ENCODE measurements around the gene LIN28A.

Gene LIN28A

GRCh38 chr1:26434161-26434752, 23.6 kb downstream of the LIN28A start:
- DNase-seq (ENCODE audit: low read depth in 2 of 2), result no peak

- DNase-seq (ENCODE audit: low read depth in 2 of 2), result no peak
Observed at GRCh38 chr1:26438041-26438440, 27.4 kb downstream of the LIN28A start.

GRCh38 chr1:26440259-26440658, 29.6 kb downstream of the LIN28A start:
- no peak for DNase-seq (ENCODE audit: low read depth in 2 of 2)

- no peak for DNase-seq (ENCODE audit: low read depth in 2 of 2)
Observed at GRCh38 chr1:26449868-26450267, 39.3 kb downstream of the LIN28A start.

- no peak for DNase-seq (ENCODE audit: low read depth in 2 of 2)
Observed at GRCh38 chr1:26450908-26451307, 40.3 kb downstream of the LIN28A start.

- no peak for DNase-seq (ENCODE audit: low read depth in 2 of 2)
Observed at GRCh38 chr1:26452459-26453183, 42.0 kb downstream of the LIN28A start.

GRCh38 chr1:26459148-26459547, 48.5 kb downstream of the LIN28A start:
- no peak for DNase-seq (ENCODE audit: low read depth in 2 of 2)

- no peak for DNase-seq (ENCODE audit: low read depth in 2 of 2)
Observed at GRCh38 chr1:26459573-26460031, 49.0 kb downstream of the LIN28A start.

GRCh38 chr1:26468911-26469310, 58.3 kb downstream of the LIN28A start:
- no peak for DNase-seq (ENCODE audit: low read depth in 2 of 2)

GRCh38 chr1:26469558-26469957, 58.9 kb downstream of the LIN28A start:
- DNase-seq (ENCODE audit: low read depth in 2 of 2), result no peak

GRCh38 chr1:26470878-26471497, 60.4 kb downstream of the LIN28A start:
- no peak for DNase-seq (ENCODE audit: low read depth in 2 of 2)

- DNase-seq (ENCODE audit: low read depth in 2 of 2), result peak; percentile 36 to 38
Observed at GRCh38 chr1:26471498-26472319, 61.1 kb downstream of the LIN28A start.

- DNase-seq (ENCODE audit: low read depth in 2 of 2), result peak; percentile 74 to 77
Observed at GRCh38 chr1:26472320-26472900, 61.8 kb downstream of the LIN28A start, which contains the start of gene HMGN2. TSS of gene HMGN2 (plus strand) at chr1:26472440. CDS start at chr1:26472613, 173 bp downstream.

- DNase-seq (ENCODE audit: low read depth in 2 of 2), result peak; percentile 82 to 85
Observed at GRCh38 chr1:26472901-26473845, 62.6 kb downstream of the LIN28A start.

- DNase-seq (ENCODE audit: low read depth in 2 of 2), result no peak
Observed at GRCh38 chr1:26474818-26475217, 64.2 kb downstream of the LIN28A start.

GRCh38 chr1:26475989-26476388, 65.4 kb downstream of the LIN28A start:
- no peak for DNase-seq (ENCODE audit: low read depth in 2 of 2)

GRCh38 chr1:26476958-26477357, 66.3 kb downstream of the LIN28A start:
- no peak for DNase-seq (ENCODE audit: low read depth in 2 of 2)

GRCh38 chr1:26477446-26478152, 67.0 kb downstream of the LIN28A start:
- DNase-seq (ENCODE audit: low read depth in 2 of 2), result no peak

- DNase-seq (ENCODE audit: low read depth in 2 of 2), result no peak
Observed at GRCh38 chr1:26478159-26478558, 67.5 kb downstream of the LIN28A start.

- DNase-seq (ENCODE audit: low read depth in 2 of 2), result no peak
Observed at GRCh38 chr1:26478988-26479387, 68.4 kb downstream of the LIN28A start.

All from fibroblast of skin of left biceps (primary cell).